Ishikawa (cell line): ENCODE results near the gene RBSN.

Source experiments
- CEBPB ChIP-seq: IDR thresholded peaks from 2 replicates; pipeline ENCODE4 v1.6.1; 2012
- CREB1 ChIP-seq: IDR thresholded peaks from 2 replicates; pipeline ENCODE4 v1.6.1; 2012; ENCODE audit warnings: low read depth
- EGR1 ChIP-seq: IDR thresholded peaks from 2 replicates; pipeline ENCODE4 v1.6.1; 2012
- EP300 ChIP-seq: IDR thresholded peaks from 2 replicates; pipeline ENCODE4 v1.6.1; 2012; ENCODE audit warnings: borderline replicate concordance
- FOXM1 ChIP-seq: IDR thresholded peaks from 2 replicates; pipeline ENCODE4 v1.6.1; 2012; ENCODE audit warnings: low read depth, borderline replicate concordance
- NFIC ChIP-seq: IDR thresholded peaks from 2 replicates; pipeline ENCODE4 v1.6.1; 2012
- RAD21 ChIP-seq: IDR thresholded peaks from 2 replicates; pipeline ENCODE4 v1.6.1; 2012; ENCODE audit warnings: low read depth
- TAF1 ChIP-seq: IDR thresholded peaks from 2 replicates; pipeline ENCODE4 v1.6.1; 2012; ENCODE audit warnings: low read depth, mild to moderate bottlenecking
- TCF12 ChIP-seq: IDR thresholded peaks from 2 replicates; pipeline ENCODE4 v1.6.1; 2012; ENCODE audit warnings: low read depth
- TEAD4 ChIP-seq: IDR thresholded peaks from 2 replicates; pipeline ENCODE4 v1.6.1; 2012
- YY1 ChIP-seq: IDR thresholded peaks from 2 replicates; pipeline ENCODE4 v1.6.1; 2012; ENCODE audit warnings: low read depth
- ZBTB7A ChIP-seq: IDR thresholded peaks from 2 replicates; pipeline ENCODE4 v1.6.1; 2012; ENCODE audit warnings: low read depth
- TF ChIP-seq, protein P1 (sequence below): IDR thresholded peaks from 2 replicates; pipeline ENCODE4 v1.6.1; 2012; ENCODE audit warnings: low read depth, mild to moderate bottlenecking
- TF ChIP-seq, protein P2 (sequence below): IDR thresholded peaks from 2 replicates; pipeline ENCODE4 v1.6.1; 2012
- TF ChIP-seq, protein P3 (sequence below): IDR thresholded peaks from 2 replicates; pipeline ENCODE4 v1.6.1; 2012

RBSN gene

DNA sequence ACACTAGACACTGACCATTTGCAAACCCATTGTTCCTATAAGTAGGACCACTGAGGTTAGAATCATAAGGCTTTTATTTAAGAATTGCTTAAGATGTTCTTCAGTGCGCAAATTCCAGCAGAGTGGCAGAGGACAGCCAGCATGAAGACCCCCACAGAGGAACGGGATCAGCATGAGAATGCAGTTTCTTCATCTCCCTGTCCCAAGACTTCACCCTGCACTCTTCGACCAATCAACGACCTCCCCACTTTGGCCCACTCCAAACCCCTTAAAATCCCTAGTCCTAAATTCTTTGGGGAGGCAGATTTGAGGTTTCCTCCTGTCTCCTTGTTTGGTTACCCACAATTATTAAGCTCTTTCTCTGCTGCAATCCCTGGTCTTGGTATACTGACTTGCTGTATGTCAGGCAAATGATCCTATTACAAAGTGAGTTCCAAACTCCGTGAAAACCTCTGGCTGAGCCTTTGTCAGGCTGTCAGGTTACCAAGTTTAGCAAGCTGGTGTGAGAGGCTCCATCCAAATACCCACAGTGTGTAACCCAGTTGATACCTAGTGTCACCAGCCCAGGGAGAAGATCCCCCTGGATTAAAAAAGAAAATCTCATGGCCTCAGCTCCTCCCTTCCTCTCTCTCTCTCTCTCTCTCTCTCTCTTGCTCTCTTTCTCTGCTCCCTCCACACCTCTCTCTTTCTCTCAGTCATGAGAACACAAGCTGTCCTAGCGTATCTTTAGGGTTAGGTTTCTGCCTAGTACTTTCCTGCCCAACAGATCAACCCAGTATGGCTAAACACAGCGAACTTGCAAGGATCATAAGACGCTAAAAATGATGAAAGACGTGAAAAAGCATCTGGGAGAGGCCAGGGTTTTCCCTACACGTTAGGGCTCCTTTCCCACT, 15.8 kb upstream of the RBSN start:
- TF ChIP-seq FOXM1: no peak
- no peak for TF ChIP-seq CEBPB
- no peak for TF ChIP-seq CREB1
- TF ChIP-seq, protein P1, sequence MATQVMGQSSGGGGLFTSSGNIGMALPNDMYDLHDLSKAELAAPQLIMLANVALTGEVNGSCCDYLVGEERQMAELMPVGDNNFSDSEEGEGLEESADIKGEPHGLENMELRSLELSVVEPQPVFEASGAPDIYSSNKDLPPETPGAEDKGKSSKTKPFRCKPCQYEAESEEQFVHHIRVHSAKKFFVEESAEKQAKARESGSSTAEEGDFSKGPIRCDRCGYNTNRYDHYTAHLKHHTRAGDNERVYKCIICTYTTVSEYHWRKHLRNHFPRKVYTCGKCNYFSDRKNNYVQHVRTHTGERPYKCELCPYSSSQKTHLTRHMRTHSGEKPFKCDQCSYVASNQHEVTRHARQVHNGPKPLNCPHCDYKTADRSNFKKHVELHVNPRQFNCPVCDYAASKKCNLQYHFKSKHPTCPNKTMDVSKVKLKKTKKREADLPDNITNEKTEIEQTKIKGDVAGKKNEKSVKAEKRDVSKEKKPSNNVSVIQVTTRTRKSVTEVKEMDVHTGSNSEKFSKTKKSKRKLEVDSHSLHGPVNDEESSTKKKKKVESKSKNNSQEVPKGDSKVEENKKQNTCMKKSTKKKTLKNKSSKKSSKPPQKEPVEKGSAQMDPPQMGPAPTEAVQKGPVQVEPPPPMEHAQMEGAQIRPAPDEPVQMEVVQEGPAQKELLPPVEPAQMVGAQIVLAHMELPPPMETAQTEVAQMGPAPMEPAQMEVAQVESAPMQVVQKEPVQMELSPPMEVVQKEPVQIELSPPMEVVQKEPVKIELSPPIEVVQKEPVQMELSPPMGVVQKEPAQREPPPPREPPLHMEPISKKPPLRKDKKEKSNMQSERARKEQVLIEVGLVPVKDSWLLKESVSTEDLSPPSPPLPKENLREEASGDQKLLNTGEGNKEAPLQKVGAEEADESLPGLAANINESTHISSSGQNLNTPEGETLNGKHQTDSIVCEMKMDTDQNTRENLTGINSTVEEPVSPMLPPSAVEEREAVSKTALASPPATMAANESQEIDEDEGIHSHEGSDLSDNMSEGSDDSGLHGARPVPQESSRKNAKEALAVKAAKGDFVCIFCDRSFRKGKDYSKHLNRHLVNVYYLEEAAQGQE: no peak
- no peak for TF ChIP-seq RAD21
- TF ChIP-seq EGR1: no peak
- TF ChIP-seq EP300: no peak

DNA sequence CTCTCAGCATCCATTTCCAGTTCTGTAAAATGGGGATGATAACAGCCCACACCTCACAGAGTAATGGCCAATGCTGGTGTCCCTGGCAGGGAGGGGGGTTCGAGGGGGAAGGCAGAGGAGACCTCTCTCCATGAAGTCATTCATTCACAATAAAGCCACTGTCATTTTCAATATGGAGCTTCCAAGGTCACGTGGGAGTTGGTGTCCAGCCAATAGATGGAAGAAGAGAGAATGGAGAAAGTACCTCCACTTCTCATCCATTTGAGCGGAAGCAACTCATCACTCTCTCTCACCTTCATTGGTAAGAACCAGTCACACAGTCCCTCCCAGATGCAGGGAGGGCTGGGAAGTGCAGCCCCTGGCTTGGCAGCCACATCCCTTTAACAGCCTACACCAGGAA, 14.9 kb upstream of the RBSN start:
- no peak for TF ChIP-seq NFIC
- no peak for TF ChIP-seq TEAD4
- no peak for TF ChIP-seq ZBTB7A
- TF ChIP-seq FOXM1: no peak

DNA sequence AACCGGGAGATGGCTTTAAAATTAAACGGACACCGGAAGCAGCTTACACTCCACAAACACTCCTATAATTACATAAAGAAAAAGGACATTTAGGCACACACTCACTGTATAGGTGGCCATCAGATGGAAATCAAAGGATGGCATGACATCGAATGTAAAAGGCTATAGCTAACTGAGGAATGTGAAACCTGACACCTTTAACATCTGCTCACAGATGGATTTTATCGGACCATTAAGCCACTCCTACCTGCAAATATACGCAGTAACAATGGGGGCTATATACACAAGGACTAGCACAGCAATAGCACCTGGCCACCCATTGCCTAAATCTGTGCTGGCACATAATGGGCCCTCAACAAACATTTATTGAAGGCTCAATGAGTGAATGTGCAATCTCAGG, 14.5 kb upstream of the RBSN start:
- no peak for TF ChIP-seq YY1
- no peak for TF ChIP-seq CEBPB
- no peak for TF ChIP-seq TCF12
- no peak for TF ChIP-seq TEAD4
- TF ChIP-seq, protein P1: no peak
- TF ChIP-seq, protein P2, sequence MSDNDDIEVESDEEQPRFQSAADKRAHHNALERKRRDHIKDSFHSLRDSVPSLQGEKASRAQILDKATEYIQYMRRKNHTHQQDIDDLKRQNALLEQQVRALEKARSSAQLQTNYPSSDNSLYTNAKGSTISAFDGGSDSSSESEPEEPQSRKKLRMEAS: no peak
- TF ChIP-seq CREB1: no peak
- no peak for TF ChIP-seq RAD21
- TF ChIP-seq, protein P3, sequence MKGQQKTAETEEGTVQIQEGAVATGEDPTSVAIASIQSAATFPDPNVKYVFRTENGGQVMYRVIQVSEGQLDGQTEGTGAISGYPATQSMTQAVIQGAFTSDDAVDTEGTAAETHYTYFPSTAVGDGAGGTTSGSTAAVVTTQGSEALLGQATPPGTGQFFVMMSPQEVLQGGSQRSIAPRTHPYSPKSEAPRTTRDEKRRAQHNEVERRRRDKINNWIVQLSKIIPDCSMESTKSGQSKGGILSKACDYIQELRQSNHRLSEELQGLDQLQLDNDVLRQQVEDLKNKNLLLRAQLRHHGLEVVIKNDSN: no peak
- no peak for TF ChIP-seq FOXM1
- no peak for TF ChIP-seq EGR1
- no peak for TF ChIP-seq EP300
- TF ChIP-seq NFIC: no peak
- no peak for TF ChIP-seq TAF1
- TF ChIP-seq ZBTB7A: no peak

DNA sequence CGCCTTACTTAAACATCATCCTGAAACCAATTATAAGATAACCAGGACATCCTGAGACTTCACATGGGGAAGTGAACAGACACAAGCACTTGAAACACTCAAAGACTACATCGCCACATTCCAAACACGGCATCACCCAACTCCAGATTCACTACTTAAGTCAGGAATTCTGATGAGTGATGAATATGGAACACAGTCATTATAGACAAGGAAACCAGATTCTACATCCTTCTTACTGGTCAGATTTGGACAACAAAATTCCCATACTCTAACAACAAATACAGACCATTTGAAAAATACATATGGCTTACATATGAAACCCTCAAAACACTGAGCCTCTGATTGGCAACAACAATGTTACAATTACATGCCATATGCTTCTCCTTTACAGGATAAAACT, 13.1 kb upstream of the RBSN start:
- TF ChIP-seq, protein P1: no peak
- TF ChIP-seq RAD21 (no peak), YY1 (no peak)
- TF ChIP-seq, protein P3: no peak

DNA sequence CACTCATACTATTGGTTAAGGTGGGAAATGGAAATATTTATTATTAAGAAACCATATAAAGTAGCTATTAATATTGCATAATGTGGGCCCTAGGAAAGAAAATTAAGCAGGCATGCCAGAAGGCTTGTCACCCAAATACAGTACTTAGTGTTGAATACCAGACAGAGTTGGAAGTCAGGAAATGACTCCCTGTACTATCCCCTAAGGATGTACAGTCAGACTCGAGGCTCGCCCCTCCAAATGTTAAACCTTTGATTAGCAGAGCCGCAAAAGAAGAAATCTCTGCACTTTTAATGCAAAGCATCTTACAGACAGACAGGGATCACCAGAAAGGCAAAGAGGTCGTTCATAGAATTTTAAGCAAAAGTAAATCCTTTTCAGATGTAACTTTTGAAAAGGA, 11.3 kb upstream of the RBSN start:
- no peak for TF ChIP-seq YY1
- no peak for TF ChIP-seq TEAD4
- TF ChIP-seq, protein P3: no peak
- no peak for TF ChIP-seq NFIC
- TF ChIP-seq FOXM1: no peak
- TF ChIP-seq EGR1: no peak
- TF ChIP-seq EP300: no peak
- no peak for TF ChIP-seq RAD21
- TF ChIP-seq CREB1: no peak
- TF ChIP-seq, protein P1: no peak
- no peak for TF ChIP-seq TAF1
